Measurements from ENCODE around the gene PKDCC. TPM values are rescaled to one million over a fixed set of nuclear protein-coding genes. Genes with fewer than 3 reads are reported as not detected.

The PKDCC gene
- total RNA-seq, 1 donor from 2014 or later: 120 TPM

DNA sequence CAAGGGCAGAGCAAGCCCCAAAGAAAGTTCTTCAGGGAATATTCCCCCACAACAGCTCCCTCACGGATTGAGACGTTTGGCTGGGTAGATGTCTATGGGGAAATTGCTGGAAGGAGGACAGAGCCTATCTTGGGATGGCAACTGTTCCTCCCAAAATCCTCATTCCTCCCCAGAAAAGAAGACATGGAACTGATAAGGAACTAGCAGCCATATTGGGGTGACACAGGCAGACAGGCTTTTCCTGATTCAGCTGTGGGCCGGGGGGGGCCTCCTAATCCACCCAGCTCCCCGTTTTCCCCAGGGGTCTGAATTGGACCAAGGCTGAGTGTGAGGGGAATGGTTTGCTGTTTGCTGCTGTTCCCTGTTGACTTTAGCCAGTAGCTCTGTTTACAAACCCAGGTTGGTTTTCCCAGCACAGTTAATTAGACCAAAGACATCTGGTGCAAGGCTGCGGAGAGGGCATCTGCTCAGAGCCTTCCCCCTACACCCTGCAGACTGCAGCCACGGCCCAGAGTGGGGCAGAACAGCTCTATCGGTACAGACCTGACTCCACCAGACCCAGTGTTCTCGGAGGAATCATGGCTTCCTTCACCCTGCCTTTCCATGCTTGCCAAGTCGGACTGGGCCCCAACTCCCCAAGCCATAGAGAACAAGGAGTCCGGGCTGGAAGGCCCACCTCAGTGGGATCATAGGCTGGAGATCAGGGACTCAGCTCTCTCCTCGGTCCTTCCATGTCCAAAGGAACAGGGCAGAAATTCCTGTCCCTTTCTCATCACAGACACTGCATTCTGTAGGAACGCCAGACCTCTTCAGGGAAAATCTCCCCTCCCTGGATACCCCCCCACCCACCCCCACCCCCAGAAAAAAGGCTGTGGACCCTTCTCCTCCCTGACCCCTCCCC, 1.7 kb upstream of the PKDCC start:
- intact Hi-C loops (cut with DNase I): no loop called here
- no peak for DNase-seq
- ATAC-seq (ENCODE audit: poor library complexity): no peak

- intact Hi-C loops (cut with DNase I): no loop called here
- DNase-seq (no peak), ATAC-seq (ENCODE audit: poor library complexity) (peak; percentile 3)
These were observed 868 bp upstream of the PKDCC start for GRCh38 chr2:42046819-42047487.

- peak; percentile 59 for DNase-seq
- peak; percentile 31 for ATAC-seq (ENCODE audit: poor library complexity)
- intact Hi-C loops (cut with DNase I): no loop called here
These were observed 739 bp downstream of the PKDCC start for GRCh38 chr2:42048299-42049220.

GRCh38 chr2:42049221-42050009, 1.6 kb downstream of the PKDCC start:
- intact Hi-C loops (cut with DNase I): loop anchor here (10.0 kb wide), 1 partner anchor 115 kb away; no protein-coding TSS in a partner anchor

DNA sequence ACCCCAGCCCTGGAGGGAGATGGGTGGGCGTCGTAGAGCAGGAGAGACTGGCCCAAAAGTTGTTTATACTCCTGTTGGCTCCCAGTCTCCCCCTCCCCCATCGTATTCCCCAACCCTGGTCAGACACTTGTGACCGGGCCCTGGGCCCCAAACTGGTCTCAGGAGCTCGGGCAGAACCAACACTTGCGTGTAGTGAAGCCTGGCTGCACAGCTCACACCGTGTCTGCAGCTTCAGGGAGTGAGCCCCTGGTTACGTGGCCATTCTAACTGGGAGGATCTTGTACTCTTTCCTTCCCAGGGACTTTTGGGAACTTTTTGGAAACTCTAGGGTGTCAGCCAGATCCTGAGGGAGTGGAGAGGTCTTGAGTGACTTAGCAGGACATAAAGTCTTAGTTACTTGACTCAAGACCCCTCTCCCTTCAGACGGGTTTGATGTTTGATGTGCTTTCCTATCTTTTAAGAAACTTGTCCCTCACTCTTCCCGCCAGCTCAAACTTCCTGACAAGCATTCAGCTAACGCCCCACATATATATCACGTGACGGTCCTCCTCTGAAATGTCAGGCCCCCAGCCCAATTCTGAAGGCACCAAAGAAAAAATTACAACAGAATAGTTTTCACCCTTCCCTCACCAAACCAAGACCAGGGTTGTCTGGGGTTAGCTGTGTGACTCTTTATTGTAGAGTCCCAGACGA, 2.3 kb downstream of the PKDCC start:
- peak; percentile 54 for DNase-seq
- no peak for ATAC-seq (ENCODE audit: poor library complexity)
- intact Hi-C loops (cut with DNase I): loop anchor here (10.0 kb wide), 1 partner anchor 115 kb away; no protein-coding TSS in a partner anchor

More at GRCh38 chr2:42049221-42050009, 1.6 kb downstream of the PKDCC start:
- ATAC-seq (ENCODE audit: poor library complexity) (no peak), DNase-seq (no peak)

DNA sequence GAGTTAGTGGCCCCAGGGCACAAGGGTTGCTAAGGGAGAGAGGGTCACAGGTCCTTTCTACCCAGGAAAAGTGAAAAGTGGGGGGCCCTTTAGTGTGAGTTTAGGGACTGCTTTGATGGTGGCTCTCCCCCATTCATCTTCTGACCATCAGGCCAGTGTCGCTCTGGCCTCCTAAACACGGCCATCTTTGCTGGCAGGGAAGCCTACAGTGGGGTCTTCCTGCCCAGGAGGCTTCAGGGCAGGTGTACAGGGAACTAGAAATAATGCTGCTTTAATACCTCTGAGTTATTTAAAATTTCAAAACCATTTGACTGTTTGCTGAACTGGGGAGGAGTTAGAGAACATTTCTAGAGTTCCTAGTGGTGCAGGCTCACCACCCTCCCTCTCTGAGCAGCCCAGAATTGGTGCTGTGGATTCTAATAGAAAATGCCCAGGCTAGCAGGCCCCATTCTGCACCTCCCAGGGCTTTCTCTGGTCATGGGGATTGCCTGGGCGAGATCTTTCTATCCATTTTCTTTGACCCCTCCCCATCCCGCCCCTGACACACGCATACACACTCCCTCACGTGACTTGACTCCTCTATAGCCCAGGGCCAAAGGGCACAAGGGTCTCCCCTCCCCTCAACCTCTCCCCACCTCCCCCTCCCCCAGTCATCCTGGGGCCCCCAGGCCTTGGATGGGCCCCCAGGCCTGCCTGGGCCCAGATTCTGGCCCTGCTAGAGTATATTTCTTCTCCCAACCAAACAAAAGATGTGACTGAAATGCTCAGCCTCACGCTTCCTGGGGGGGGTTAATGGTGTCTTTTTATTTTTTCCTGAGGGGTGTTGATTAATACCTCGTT, 3.1 kb downstream of the PKDCC start:
- DNase-seq: no peak
- ATAC-seq (ENCODE audit: poor library complexity): no peak
- intact Hi-C loops (cut with DNase I): loop anchor here (10.0 kb wide), 1 partner anchor 116 kb away; no protein-coding TSS in a partner anchor

DNA sequence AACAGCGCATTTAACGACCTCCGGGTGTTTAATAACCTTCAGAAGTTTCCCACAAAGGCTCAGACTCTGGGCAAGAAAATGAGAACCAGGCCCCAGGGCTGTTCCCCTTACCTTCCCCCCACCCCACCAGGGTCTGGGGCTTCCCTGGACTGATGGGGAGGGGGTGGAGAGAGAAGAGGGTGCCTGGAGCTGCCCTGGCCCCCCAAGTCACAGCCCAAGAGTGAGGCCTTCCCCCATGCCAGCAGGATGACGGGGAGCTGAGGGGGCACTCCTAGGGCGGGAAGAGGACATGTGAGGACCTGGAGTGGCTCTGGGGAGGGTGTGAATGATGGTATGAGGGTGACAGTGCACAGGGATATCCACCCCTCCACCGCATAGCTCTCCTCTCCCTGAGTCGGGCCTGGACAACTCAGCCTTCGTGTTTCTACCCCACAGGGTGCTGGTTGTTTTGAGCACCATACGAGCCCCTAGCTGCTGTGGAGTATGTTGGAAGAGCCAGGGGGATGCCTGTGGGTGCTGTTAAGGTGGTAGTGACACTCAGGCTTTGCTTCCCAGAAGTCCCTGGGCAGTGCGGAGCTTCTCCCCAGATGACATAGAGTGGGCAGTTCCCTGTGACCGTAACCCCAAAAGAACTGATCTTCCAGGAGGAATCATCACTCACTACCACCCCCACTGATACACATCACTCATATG, 3.9 kb downstream of the PKDCC start:
- no peak for ATAC-seq (ENCODE audit: poor library complexity)
- no peak for DNase-seq
- intact Hi-C loops (cut with DNase I): loop anchor here (10.0 kb wide), 1 partner anchor 117 kb away; no protein-coding TSS in a partner anchor

DNA sequence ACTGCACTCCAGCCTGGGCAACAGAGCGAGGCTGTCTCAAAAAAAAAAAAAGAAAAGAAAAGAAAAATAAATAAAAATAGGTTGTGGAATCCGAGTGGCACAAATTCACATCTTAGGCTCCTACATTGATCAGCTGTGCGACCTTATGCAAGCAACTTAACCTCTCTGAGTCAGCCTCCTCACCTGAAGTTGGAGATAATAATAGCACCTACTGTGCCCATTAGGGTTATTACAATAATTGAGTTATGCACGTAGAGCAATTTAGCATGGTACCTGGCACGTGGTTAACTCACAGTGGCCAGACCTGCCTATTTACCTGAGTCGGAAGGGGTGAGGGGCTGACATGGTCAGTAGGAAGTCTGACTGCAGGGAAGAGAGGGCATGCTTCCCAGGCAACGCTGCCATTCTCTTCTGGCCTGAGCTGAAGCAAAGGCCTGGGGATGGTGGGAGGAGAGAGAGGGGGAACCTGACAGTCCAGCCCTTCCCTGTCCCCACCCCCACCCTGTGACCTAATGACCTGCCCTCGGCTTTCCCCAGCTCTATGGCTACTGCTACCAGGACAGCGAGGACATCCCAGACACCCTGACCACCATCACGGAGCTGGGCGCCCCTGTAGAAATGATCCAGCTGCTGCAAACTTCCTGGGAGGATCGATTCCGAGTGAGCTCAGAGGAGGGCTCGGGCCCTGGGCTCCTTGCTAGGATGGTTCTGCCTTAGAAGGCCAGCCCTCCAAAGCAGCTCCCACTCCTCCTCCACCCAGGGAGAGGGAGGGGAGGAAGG, 5.1 kb downstream of the PKDCC start:
- intact Hi-C loops (cut with DNase I): loop anchor here (10.0 kb wide), 1 partner anchor 118 kb away; no protein-coding TSS in a partner anchor
- ATAC-seq (ENCODE audit: poor library complexity) (peak; percentile 2), DNase-seq (peak; percentile 50)

DNA sequence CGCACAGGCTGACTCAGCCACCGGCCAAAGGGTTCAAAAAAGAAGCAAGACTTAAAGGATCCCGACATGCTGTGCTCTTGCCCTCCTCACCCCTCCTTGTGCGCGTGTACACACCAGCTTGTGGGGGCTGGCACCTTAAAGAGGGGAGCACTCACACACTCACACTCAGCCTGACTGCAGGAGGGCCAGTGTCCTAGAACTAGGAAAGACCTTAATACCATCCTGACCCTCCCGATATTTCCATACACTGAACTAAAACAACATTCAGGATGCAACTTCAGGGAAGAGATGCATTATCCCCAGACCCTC, 5.6 kb downstream of the PKDCC start:
- ATAC-seq (ENCODE audit: poor library complexity): no peak
- intact Hi-C loops (cut with DNase I): loop anchor here (10.0 kb wide), 1 partner anchor 119 kb away; no protein-coding TSS in a partner anchor
- DNase-seq: no peak

- DNase-seq: peak; percentile 73
- intact Hi-C loops (cut with DNase I): loop anchor here (10.0 kb wide), 1 partner anchor 119 kb away; no protein-coding TSS in a partner anchor
These were observed 6.2 kb downstream of the PKDCC start for GRCh38 chr2:42053791-42054701.

GRCh38 chr2:42054714-42055430, 7.1 kb downstream of the PKDCC start:
- intact Hi-C loops (cut with DNase I): loop anchor here (10.0 kb wide), 1 partner anchor 120 kb away; no protein-coding TSS in a partner anchor
- no peak for ATAC-seq (ENCODE audit: poor library complexity)
- DNase-seq: no peak

More at GRCh38 chr2:42053791-42054701, 6.2 kb downstream of the PKDCC start:
- ATAC-seq (ENCODE audit: poor library complexity): peak; percentile 76

DNA sequence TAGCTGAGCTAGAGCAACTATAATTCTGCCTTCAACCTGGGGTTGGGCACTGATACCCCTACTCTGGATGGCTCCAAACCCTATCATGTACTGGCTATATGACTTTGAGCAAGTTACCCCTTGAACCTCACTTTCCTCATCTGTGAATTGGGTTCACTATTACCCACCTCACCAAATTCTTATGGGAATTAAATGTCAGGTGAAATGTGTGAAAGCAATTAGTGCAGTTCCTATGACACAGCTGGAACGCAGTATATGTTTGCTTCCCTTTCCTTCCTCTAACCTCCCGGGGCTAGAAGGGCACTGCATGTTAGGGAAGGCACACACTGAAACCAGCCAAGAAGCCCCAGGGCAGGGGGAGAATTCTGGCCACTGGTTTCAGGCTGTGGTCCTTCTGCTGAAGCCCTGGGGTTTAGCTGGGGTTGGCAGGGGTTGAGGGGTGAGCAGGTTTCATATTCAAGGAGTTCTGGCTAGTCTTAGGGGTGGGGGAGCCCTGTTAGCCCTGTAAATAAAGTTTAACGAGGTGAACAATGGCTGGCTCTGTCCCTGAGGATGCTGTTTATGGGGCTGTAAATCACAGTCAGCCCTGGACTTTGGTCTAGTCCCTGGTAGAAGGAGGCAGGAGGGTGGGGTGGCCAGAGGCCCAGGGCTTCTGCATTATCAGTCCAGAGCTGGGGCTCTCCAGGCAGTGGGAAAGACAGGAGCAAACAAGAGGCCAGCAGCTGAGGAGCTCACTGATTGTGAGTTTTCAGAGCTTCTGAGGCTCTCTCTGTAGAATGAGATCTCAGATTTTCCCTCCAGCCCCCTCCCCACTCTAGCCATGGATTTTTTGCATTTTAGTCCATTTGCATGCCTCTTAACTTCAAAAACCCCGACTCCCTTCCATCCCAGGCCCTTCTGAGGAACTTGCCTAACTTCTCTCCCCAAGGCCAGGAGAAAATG, 8.0 kb downstream of the PKDCC start:
- intact Hi-C loops (cut with DNase I): loop anchor here (10.0 kb wide), 1 partner anchor 121 kb away; no protein-coding TSS in a partner anchor
- ATAC-seq (ENCODE audit: poor library complexity) (no peak), DNase-seq (no peak)

Data from Right ventricle myocardium superior (tissue), 1 donor.